HG03565 (cell line): Measurements from ENCODE around the gene MALL.
"Not testable (repeated sequence)": the region's sequence is repeated elsewhere in the genome, so short reads cannot be mapped to it uniquely, and the experiment has no call there.

ENCODE experiments used
- ATAC-seq: cut with Tn5 transposase; IDR thresholded peaks from one replicate; pipeline ENCODE4 v1.9.1; 2021; ENCODE audit warnings: mild to moderate bottlenecking, moderate library complexity; ENCODE audit not compliant: unreplicated experiment

Gene MALL

DNA sequence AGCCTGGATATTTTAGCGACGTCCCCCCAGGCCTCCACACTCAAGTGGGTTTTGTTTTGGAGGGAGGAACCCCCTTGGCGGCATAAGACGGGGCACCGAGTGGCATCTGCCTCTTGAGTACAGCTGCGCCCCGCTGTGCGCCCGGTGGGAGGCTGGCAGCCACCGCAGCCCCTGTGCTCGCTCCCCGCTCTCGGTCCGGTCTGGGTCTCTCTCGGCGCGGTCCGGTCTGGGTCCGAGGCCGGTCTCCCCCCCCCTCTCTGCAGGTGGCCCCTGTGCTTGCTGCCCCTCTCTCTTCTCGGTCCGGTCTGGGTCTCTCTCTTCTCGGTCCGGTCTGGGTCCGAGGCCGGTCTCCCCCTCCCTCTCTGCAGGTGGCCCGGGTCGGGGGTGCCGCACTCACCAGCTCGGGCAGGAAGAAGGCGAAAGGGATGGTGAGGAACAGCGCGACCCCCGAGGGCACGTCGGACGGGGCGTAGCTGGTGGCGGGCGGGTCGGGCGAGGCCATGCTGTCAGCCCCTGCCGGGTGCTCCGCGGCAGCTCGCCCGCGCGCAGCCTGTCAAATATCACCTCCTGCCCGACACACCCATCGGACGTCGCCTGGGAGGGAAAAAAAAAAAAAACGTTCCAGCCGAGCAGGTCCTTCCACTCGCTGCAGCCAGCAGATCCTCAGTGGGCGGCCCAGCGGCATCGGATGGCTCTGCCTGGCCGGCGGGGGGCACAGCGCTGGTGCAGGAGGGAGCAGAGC is at the start of gene MALL:
MALL (minus strand) TSS at position 532 of the 742 bp plus-strand sequence; CDS start at position 502, 30 bp downstream.
- no peak for ATAC-seq

DNA sequence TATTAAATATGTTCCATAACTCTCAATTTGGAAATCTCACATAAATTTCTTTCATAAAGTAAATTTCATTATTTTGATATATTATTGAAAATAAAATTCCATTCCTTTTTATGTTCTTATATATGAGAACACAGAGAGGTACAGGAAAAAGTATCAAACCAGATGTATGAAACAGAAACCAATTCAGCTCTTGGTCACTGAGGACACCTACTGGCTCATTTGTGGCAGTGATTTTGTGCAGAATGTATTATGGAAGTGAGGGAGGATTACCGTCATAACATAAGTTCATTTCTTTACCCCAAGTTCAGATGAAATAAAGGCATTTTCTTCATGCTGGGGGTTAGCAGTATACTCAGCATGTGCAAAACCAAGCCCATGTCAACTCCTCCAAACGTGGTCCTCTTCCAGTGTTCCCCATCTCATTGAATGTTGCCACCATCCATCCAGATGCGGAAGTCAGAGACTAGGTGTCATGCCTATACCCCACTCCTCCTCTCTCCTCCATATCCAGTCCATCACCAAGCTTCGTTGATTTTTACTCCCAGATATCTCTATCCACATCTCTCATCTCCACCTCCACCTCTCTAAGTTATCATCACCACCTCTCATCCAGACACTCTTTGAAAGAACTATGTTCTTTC is 41.7 kb upstream of the MALL start:
- ATAC-seq = peak; percentile 63

DNA sequence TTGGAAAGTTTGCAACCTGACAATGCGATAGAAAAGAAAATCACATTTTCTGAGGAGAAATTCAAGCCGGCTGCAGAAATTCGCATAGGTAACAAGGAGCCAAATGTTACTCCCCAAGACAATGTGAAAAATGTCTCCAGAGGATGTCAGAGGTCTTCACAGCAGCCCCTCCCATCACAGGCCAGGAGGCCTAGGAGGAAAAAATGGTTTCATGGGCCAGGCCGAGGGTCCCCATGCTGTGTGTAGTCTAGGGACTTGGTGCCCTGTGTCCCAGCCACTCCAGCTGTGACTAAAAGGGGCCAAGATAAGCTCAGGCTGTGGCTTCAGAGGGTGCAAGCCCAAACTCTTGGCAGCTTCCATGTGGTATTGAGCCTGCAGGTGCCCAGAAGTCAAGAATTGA is 39.2 kb upstream of the MALL start:
- not testable (repeated sequence) for ATAC-seq

DNA sequence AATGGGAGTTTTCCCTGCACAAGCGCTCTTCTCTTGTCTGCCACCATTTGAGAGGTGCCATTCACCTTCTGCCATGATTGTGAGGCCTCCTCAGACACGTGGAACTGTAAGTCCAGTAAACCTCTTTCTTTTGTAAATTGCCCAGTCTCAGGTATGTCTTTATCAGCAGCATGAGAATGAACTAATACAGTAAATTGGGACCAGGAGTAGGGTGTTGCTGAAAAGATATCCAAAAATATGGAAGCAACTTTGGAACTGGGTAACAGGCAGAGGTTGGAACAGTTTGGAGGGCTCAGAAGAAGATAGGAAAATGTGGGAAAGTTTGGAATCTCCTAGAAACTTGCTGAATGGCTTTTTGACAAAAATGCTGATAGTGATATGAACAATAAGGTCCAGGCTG is 38.6 kb upstream of the MALL start:
- not testable (repeated sequence) for ATAC-seq

DNA sequence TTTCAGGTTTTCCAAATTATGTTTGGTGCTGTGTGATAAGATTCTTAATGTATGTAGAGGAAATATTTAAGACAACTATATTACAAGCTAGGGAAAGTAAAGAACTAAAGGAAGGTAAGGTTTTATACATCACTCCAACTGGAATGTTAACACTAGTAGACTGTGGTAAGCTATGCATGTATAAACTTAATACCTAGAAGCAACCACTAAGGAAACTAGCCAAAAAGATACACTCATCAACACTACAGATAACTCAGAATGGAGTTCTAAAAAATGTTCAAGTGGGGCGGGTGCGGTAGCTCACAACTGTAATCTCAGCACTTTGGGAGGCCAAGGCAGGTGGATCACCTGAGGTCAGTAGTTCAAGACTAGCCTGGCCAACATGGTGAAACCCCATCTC is 37.8 kb upstream of the MALL start:
- ATAC-seq = no peak

DNA sequence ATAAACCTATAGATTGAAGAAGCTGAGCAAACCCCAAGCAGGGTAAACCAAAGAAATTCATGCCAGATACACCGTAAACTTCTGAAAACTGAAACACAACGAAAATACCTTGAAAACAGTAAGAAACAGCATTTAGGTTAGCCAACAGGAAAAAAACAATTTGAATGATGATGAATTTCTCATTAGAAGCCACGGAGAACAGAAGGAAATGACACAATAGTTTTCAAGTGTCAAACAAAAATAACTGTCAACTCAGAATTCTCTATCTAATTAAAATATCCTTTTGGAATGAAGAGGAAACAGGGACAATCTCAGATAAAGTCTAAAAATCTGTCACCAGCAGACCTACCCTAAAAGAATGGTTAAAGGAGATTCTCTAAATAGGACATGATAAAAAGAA is 37.3 kb upstream of the MALL start:
- no peak for ATAC-seq

DNA sequence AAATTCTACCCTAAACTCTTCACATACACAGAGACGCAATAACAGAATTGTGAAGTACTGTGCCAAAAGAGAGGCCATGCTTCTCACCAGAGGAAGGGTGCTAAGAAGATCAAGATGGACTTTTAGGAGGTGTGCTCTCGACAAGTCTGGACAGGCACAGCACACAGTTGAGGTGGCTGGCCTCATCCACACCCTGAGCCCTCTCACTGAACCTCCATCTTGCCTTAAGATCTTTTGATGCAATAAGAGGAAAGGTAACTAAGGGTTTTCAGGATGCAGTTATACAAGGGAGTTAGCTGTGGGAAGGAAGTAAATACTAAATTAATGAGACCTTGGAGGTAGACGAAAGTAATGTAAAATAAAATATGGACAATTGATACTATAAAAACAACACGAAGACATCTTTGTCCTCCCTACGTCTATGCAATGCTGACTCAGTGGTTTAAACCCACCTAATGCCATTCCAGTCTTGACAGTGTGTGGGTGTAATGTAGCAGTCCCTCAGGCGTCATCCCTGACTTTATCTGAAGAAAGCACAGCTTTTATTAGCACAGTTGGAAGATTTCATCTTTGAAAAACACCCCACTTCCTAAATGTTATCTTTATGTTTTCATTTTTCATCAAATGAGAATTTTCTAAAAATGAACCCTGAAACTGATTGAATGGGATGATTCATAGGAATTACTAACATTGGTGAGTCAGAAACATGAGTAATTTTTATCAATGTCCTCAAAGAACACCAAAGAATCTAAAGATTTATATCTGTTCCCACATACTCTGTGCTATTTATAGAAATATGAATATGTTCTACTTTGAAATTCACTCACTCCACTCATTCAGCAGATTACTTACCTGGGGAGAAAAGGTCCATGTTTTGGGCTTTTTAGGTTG is 34.0 kb upstream of the MALL start:
- no peak for ATAC-seq

DNA sequence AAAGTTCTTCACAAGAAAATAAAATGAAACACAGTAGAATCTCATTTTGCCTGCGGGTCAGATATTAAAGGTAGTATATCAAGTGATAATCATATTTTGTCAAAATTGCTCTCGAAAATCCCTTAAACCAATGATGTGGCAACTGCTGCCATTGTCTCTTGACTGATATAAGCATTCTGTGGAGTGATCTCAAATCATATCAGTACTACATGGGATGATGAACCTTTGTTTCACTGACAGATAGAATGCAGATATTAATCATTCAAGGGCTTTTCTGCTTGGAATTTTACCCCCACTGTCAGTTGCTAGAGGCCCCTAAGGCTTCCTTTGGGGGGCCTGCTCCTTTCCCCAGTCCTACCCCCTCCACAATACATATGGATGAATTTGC is 31.3 kb upstream of the MALL start:
- ATAC-seq = no peak

DNA sequence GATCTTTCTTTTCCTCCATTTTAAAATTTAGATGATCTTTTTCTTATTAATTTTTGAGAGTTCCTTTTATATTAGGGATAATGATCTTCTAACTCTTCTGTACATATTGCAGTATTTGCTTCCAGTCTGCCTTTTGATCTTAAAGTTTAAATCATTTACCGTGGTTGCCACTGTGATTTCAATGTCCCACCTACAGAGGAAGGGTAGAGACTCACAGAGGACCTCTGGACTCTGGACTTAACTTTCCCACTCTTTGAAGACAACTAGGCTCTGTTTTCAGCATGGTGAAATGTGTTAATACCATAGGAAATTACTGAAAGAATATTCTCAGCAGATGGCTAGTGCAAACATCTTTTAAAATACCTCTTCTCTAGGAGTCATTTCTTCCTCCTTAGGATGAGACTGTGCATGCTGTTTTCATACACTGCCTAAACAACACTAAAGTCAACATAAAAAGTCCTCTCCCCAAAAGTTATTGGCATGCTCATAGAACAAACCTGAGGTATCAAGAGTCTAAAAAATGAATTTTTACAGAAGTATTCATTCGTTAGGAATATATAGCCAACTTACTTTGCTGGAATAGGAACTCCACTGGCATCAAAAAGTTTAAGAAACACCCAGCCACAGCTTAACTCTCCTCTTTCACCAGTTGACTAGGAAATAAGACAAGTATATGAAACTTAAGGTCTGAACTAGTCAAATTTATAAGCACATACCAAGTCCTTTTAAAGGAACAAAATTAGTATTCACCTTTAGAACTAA is 30.7 kb upstream of the MALL start:
- no peak for ATAC-seq

DNA sequence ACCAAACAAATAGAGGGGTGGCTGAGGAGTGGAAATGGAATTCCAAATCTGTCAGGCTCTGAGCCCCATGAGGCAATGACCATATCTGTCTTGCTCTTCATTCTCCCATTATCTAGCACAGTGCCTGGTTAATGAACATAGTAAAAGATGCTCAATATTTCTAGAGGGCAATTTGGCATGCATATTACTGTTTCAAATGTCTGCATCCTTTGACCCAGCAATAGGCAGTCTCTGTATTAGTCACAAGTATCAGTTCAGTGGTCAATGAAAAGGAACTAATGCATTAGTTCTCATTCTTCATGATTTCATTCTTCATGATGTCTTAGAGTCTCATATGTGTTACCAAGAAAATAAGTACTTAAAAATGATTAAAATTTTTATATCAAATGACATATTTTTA is 28.4 kb upstream of the MALL start:
- ATAC-seq = no peak

DNA sequence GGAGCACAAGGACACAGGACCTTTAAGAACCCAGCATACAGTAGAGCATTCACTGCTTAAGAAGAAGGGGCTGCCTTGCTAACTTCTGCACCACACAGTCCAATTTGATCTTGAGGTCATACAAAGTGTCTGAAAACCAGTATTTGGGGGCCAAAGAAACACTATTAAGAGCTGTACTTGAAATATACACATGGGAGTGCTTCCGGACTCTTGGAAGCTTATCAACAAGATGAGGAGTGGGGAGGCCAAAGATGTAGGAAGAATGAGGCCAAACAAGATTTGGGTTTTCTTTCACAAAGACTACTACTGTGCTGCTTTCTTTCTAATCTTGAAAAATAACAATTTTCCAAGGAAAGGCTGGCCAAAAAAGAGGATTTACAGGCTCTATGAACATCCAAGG is 24.8 kb upstream of the MALL start:
- ATAC-seq = no peak

DNA sequence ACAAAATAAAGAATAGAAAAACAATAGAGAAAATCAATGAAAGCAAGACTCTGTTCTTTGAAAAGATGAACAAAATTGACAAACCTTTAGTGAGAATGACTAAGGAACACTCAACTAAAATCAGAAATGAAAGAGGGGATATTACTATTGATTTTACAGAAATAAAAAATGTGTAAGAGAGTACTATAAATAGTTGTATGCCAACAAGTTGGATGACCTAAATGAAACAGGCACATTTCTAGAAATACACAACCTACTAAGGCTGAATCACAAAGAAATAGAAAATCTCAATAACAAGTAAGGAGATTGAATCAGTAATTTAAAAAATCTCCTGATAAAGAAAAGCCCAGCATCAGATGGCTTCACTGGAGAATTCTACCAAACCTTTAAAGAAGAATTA is 18.4 kb upstream of the MALL start:
- ATAC-seq = no peak

DNA sequence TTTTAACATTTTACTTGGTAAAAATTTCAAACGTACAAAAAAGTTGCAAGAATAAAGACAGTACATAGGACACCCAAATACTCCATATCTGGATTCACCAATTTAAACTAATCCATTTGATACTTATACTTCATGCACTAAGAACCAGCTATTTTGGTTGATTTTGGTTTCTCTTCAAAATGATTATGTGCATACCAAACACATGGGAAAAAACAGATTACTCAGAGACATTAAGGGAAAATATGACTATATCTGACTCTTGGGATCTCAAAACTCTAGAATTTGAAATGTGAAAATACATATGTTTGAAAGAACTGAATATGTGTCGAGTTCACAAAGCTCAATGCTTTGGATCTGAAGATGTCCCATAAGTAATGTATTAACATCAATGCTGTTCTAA is 15.5 kb upstream of the MALL start:
- ATAC-seq = no peak

DNA sequence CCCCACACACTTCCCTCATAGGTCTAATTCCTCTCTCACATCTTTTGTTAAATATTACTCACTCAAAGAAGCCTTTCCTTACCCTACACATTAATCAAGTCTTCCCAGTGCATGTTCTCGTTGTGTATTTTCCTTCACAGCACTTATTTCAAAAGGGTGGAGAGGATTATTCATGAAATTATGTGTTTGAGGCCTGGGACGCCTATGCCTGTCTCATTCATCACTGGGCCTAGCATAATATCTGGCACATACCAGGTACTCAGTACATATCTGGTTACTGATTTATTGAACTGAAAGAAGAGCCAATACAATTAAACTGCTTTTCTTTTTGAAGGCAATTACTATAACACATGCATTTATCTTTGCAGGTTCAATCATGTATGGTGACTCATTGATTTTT is 15.1 kb upstream of the MALL start:
- no peak for ATAC-seq

DNA sequence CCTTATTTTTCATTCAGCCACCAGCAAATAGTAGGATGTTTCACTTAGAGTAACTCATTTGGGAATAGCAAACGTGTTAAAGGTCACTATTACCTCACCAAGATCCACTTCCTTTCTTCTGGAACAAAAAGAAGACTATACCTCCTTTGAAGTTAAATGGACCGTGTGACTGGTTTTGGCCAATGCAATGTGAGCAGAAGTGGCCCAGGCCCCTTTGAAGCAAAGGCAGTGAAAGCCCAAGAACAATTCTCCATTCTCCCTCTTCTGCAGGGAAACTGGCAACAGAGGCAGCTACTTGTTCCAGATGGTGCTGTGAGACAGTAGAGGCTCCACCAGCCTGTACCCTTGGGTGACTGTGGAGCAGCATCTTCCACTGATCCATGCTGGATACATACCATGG is 11.3 kb upstream of the MALL start:
- ATAC-seq = no peak

DNA sequence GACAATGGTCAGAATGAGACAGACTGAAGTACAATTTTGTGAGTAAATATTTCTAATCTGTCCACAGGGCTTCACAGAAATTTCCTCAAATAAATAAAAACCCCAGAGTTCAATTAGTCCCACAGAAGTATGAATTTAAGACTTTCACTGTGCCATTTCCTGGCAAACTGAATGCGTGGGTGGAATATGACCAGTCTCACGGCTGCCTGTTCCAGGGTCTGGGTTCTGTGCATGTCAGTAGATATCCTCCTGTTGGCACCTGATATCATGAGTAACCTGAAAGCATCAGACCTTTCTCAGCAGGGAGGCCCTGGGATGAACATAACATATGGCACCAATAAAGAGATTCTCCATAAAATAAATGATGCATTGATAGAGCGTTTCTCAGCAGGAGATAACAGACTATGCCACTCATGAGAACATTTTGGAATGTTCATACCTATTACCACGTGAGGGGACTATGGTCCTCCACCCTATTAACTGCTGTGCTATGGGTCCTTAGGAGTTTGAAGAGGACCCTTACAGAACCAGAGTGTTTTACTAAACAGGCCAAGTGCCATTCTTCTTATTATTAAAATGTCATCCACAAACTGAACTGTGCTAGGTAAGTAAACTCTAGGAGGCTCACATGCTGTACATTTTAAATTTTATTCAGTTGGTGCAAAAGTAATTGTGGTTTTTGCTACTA is 10.6 kb upstream of the MALL start:
- no peak for ATAC-seq

DNA sequence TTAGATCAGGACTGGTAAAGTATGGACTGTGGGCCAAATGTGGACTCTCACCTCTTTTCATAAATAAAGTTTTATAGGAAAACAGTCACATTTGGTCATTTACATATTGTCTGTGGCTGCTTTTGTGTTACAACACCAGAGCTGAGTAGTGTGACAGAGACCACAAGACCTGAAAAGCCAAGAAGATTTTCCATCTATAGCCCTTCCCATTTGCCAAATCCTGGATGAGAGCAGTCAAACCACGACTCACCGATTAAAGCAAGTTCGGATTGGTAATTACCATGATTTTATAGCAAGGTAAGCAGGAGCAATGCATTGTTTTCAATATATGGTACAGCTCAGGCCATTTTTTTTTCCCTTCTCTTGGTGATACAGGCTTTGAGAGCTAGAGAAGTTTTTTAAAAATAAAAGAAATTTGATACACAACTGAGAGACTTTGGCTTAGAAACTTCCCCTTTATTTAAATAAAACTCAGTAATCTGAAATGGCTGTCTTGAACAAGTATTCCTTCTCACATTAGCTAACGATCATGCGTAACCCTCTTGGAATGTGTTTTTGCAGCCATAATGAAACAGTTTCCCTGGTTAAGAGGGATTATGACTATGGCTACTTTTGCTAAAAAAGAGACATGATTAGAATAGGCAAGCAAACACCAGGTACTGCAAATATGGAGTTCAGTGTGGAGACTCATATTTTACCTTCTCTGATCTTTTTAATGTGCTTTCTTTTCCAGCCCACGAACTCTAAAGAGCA is 9.5 kb upstream of the MALL start:
- no peak for ATAC-seq

DNA sequence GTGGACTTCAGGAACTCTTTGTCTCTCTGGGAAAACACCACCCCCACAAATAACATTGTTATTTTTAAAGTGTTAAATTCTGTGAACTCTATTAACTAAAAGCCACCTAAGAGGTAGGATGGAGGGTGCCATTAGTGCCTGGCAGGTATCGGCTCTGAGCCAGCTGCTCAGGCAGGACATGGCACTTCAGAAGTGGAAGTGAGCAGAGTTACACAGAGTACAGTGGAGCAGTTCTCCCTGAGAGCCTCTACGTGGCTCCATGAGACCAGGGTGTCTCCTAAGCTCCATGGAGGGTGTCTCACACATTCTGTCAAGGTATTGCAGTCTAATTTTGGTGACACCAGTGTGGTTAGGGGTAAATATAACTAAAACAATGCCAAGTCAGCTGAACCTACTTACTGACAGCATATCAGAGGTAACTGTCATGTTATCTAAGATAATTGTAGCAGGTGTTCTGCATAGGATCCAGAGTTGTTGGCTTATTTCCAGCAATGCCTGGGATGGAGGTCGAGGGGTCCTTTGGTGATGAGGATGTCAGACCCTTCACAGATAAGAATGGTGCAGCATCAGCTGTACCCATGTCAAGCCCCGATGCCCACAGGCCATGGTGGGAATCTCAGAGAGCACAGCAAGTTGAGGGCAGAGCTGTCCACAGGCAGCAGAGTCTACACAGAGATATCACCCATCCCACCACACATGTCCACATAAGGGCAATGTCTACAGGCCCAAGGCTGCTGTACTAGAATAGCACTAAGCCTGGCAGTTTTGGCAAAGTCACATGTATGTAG is 8.6 kb upstream of the MALL start:
- no peak for ATAC-seq

DNA sequence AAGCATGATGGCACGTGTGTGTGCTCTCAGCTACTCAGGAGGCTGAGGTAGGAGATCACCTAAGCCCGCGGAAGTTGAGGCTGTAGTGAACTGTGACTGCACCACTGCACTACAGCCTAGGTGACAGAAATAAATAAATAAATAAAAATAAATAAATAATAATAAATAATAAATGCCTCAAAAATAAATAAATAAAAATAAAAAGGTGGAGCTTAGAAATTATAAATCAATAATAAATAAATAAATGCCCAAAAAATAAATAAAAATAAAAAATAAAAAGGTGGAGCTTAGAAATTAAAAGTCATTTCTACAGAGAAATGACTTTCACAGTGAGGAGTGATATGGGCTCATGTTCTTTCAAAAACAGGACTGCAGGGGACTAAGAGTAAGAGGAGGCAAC is 6.0 kb upstream of the MALL start:
- ATAC-seq = no peak
